HG02981 (cell line): ENCODE data around the gene NGEF.
"Not testable (repeated sequence)": the region's sequence is repeated elsewhere in the genome, so short reads cannot be mapped to it uniquely, and the experiment has no call there.

Experiments
- ATAC-seq: cut with Tn5 transposase; IDR thresholded peaks from one replicate; pipeline ENCODE4 v1.9.1; 2021; ENCODE audit warnings: mild to moderate bottlenecking, moderate library complexity; ENCODE audit not compliant: unreplicated experiment

NGEF gene

DNA sequence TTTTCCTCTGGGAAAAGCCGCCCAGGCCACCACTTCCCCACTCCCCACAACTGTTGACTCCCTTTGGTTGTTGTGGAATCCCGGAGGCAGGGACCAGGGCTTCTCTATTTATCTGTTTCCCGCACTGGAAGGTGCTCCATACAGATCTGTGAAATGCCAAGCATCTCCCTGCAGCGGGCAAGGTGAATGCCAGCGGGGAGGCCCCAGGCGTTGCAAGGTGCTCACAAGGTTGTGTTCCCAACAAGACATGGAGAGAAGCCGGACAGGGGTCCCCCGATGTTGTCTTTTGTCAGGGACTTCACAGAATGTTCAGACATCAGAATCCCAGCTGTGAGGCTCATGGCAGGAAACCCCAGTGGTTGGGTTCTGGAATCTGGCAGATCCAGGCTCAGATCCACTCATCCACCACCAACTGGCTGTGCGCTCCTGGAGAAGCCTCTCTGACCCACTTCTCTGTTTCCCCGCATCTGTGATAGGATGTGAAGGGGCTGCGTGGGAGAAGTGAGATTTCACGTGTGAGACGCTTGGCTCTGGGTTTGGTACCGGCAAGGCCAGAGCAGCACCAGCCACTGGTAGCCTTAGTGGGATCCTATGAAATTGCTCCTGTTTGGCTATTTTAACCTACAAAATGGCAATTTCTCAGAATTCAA is 10.8 kb upstream of the NGEF start:
- ATAC-seq: no peak

GRCh38 chr2:233023007-233023760 is 10.1 kb upstream of the NGEF start:
- no peak for ATAC-seq

- no peak for ATAC-seq
Measured at GRCh38 chr2:233022561-233022960, 9.5 kb upstream of the NGEF start.

DNA sequence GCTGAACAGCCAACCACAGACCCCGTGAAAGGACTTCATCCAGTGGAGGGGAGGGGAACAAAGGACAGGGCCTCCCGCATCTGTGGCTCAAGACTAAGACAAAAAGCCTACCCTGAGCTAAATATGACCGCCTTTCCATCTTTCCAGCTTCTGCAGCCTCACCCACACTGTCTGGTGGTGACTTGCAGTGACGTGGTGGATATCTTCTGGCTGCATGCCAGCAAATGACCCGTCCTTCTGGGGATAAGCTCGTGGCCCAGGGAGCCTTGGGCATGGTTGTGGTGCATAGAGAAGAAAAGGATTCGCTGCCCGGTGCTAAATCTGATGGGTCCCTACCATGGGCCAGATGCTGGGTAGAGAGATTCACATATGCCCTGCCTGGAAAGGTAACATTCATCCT is 8.7 kb upstream of the NGEF start:
- no peak for ATAC-seq

DNA sequence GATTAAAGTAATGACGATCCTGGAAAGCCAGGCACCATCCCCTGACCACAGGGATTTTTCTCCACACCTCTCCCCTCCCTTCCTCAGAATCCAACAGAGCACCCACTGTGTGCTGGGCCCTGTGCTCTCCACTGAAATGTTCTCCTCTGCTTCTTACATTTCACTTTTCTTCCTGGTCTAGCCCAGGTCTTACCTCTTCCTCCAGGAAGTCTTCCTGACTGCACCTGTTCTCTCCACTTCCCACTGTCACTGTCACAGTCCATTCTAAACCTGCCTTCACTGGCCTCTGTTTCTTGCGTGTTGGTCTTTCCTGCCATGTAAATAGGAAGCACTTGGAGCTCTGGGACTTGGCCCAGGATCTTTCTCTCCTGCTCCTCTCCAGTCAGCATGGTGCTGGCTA is 7.4 kb upstream of the NGEF start:
- ATAC-seq: no peak

GRCh38 chr2:233019610-233020009 is 6.6 kb upstream of the NGEF start:
- not testable (repeated sequence) for ATAC-seq

DNA sequence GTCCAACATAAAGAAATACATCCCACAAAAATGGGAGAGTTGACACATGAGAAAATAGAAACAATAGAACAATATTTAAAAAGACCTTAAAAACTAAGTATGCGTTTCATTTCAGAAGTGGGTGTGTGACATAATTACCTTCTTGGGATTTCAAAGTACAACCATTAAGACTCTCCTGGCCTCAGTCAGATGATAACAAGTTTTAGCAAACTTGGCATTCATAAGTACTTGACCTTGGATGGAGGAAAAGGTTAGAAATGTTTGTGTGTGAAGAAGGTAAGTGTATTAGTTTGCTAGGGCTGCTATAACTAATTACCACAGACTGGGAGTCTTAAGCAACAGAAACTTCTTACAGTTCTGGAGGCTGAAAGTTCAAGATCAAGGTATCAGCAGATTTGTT is 4.9 kb upstream of the NGEF start:
- ATAC-seq: no peak

GRCh38 chr2:233015019-233015645 is 2.1 kb upstream of the NGEF start:
- ATAC-seq: no peak

DNA sequence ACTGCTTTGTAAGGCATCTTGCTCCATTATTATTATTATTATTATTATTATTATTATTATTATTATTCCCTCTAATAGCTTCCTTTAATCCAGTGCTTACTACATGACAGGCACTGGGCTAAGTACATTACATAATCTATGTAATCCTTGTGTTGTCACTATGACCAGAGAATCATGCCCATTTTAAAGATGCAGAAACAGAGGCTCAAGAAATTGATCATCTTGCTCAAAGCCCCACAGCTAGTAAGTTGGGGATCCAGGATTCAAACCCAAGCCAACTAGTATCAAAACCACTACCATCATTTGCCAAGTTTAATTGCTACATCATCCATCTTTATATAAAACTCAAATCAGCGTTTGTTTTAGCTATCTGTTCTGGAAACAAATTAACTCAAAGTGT is 594 bp upstream of the NGEF start:
- no peak for ATAC-seq

GRCh38 chr2:233012301-233012971 is 620 bp downstream of the NGEF start:
- no peak for ATAC-seq

DNA sequence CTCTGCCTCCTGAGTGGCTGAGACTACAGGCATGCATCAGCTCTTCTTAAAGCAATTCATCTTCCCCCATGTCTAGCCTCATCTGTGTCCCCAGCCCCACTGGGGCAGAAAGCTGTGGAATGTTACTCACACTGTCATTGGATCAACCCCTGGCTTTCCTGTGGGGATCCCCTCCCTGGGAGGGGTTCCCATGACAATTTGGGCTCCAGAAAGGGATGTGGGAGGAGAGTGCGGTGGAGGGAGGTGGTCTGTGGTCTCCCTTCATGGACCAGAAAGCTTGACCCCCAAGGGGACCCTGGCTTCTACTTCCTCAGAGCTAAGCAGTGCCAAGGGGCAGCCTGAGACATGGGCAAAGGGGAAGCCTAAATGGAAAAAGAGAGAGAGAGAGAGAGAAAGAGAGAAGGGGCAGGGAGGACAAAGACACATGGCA is 1.3 kb downstream of the NGEF start:
- no peak for ATAC-seq

- ATAC-seq: no peak
Measured at GRCh38 chr2:233011268-233011650, 1.8 kb downstream of the NGEF start.

DNA sequence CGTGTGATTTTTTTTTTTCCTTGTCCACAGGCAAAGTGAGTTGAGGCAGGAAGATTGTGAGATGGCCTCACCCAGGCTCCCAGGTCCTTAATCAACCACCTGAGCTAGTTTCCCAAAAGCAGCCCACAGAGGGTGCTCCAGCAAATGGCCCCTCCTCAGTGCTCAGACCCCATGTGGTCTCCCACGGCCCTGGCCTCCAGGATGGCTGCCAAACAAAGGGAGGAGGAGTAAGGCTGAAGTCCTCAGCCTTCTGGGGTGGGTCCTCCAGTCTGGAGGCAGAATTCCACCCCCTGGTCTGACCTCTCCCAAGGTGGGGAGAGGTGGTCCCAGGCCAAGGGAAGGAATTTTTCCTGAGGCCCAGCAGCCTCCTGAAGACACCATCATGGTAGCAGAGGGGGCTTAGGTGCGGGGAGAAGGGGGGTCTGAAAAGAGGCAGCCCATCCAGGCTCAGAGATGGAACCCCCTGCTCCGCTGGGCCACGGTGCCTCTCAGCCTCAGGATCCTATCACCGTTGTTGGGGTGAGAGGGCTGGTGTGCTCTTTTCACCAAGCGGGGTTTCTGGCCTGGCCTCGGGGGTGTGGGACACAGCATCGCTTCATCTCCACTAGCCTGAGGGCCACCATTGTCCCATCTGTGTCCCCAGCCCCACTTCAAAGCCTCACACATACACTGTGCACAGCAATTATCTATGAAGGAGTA is 2.3 kb downstream of the NGEF start:
- ATAC-seq: no peak

- no peak for ATAC-seq
Measured at GRCh38 chr2:233009661-233010060, 3.4 kb downstream of the NGEF start.

DNA sequence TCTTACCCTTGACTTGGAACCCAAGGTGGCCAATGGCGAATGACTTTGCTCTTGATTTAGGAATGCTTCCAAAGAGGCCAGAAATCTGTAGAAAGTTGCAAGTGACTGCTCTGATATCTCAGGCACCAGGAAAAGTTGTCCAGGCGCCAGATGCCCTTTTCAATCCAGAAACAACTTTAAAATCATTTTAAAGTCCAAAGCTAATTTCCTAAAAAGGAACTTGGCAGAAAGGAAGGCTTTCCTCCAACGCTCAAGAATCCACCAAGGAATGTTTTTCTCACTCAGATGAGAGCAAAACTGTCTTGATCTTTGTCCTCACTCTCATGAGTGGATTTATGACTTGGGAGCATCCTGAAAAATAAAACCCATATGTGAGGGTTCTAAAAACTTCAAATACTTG is 5.3 kb downstream of the NGEF start:
- ATAC-seq: no peak

DNA sequence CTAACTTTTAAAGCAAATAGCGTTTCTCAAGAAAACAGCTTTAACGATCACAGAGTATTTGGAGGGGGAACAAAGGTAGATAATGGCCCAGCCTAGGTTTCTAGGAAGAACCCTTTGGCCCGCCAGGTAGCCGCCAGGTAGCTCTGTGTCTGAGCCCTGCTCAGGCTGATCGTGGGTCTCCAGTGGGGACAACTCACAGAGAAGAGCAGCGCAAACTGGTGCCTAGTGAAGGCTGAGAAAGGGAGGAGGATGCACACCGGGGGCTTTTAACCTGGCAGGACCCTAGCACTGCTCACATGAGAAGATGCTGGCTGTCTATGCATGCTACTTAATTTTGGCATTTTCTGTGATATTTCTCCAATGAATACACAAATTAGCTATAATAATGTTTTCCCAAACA is 5.8 kb downstream of the NGEF start:
- ATAC-seq: no peak

DNA sequence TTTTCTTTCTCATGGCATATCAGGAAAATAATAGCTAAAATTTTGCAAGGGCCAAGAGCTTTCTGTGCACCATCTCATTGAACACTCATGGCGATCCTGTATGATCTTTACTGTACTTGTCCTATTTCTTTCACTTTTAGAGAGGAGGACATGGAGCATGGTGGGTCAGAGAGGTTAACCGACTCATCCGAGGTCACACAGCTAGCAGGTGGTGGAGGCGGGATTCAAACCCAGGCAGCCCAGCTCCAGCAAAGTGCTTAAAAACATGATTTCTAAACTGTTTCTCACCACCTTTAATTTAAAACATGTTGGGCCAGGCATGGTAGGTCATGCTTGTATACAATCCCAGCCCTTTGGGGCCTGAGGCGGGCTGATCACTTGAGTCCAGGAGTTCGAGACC is 6.4 kb downstream of the NGEF start:
- ATAC-seq: no peak

GRCh38 chr2:233005096-233005495 is 8.0 kb downstream of the NGEF start:
- ATAC-seq: no peak

GRCh38 chr2:233003658-233004555 is 9.1 kb downstream of the NGEF start:
- no peak for ATAC-seq
